Spleen (tissue), 11 donors: Measurements from ENCODE around the gene HDAC5. TPM values are rescaled to one million over a fixed set of nuclear protein-coding genes. Genes with fewer than 3 reads are reported as not detected.

ENCODE experiments used
- DNase-seq: peaks from one replicate; pipeline ENCODE4 v3.0.0-alpha.2; 2020
- H3K27ac ChIP-seq, 8 donors: fragments of 200-600 bp; sonication (generic) in 7 of 8; 1 replicate in 4 of 8; 2 replicates in 4 of 8; pipeline versions ENCODE4 v1.5.0 to v1.8.0; 2016 to 2021; ENCODE audit warnings: inconsistent platforms in 4 of 8, mild to moderate bottlenecking in 4 of 8, moderate library complexity in 1 of 8
- H3K27me3 ChIP-seq, 7 donors: fragments of 200-600 bp; sonication (generic) in 6 of 7; replicated peaks in 1 of 7; 1 replicate in 4 of 7; 2 replicates in 3 of 7; pipeline versions ENCODE4 v1.5.0 to v1.8.0; 2016 to 2021; ENCODE audit warnings: inconsistent platforms in 3 of 7, mild to moderate bottlenecking in 1 of 7
- H3K36me3 ChIP-seq, 6 donors: fragments of 200-600 bp; sonication (generic) in 5 of 6; 1 replicate in 4 of 6; 2 replicates in 2 of 6; pipeline versions ENCODE4 v1.5.0 to v1.8.0; 2016 to 2021; ENCODE audit warnings: inconsistent platforms in 2 of 6
- H3K4me1 ChIP-seq, 6 donors: fragments of 200-600 bp; sonication (generic) in 5 of 6; 1 replicate in 3 of 6; 2 replicates in 3 of 6; pipeline versions ENCODE4 v1.5.0 to v1.8.0; 2016 to 2021; ENCODE audit warnings: inconsistent platforms in 3 of 6
- H3K4me3 ChIP-seq, 8 donors: fragments of 200-600 bp; sonication (generic) in 7 of 8; 1 replicate in 4 of 8; 2 replicates in 4 of 8; pipeline versions ENCODE4 v1.5.0 to v1.8.0; 2016 to 2021; ENCODE audit warnings: inconsistent platforms in 4 of 8, mild to moderate bottlenecking in 4 of 8, moderate library complexity in 2 of 8
- H3K9me3 ChIP-seq, 8 donors: fragments of 200-600 bp; sonication (generic) in 7 of 8; 1 replicate in 4 of 8; 2 replicates in 4 of 8; pipeline versions ENCODE4 v1.5.0 to v1.8.0; 2016 to 2021; ENCODE audit warnings: inconsistent platforms in 4 of 8
- POLR2A ChIP-seq, 3 donors: fragments of 450-650 bp; IDR thresholded peaks; one replicate each; pipeline ENCODE4 v1.5.1; 2017; ENCODE audit warnings: antibody characterized with exemption in 3 of 3, mild to moderate bottlenecking in 1 of 3
- POLR2AphosphoS5 ChIP-seq, 3 donors: sonication (generic); formaldehyde crosslinking; IDR thresholded peaks; one replicate each; pipeline ENCODE4 v1.5.1; 2017; ENCODE audit warnings: antibody characterized with exemption in 3 of 3
- WGBS, 5 donors: extraction: QIAGEN DNeasy Blood & Tissue Kit in 3 of 5; methylation state at CpG; one replicate each; pipeline versions ENCODE4 v1.1.5 to v1.1.7; 2013 to 2018; 5-methylcytosine and 5-hydroxymethylcytosine counted together
- intact Hi-C: fragments of 100-400 bp; cut with DNase I; formaldehyde crosslinking; loops from one replicate; pipeline ENCODE4 v1.15.0; 2023; ENCODE audit warnings: low total_unique reads
- polyA plus RNA-seq, 3 donors: library from polyadenylated mRNA; stranded (reverse); fragments of 200-250 nt; gene quantifications; one replicate each; pipeline ENCODE4 v1.2.1, GENCODE V29; 2013
- total RNA-seq, 7 donors: library from RNA; depleted of rRNA in 3 of 7; stranded (reverse); fragments of >200 nt in 3 of 7; fragmentation: NEBNext Ultra II Directional in 4 of 7; extraction: Animal tissue kit (Norgen Biotek cat#: 25700) in 4 of 7; gene quantifications; one replicate each; pipeline versions ENCODE4 v1.1.0 to v1.2.1, GENCODE V29; 2016 to 2021
- TF ChIP-seq, protein P1 (sequence below), 11 experiments: fragments of 200-600 bp in 7 of 11; fragments of 450-650 bp in 4 of 11; sonication (generic) in 4 of 11; IDR thresholded peaks in 8 of 11; conservative IDR thresholded peaks in 3 of 11; 1 replicate in 7 of 11; 2 replicates in 4 of 11; pipeline versions ENCODE4 v1.4.0 to v1.8.0; 2016 to 2021; ENCODE audit warnings: antibody characterized with exemption in 11 of 11, inconsistent platforms in 4 of 11, mild to moderate bottlenecking in 1 of 11
- donor health status: healthy with polysubstance abuse.
- donor health status: DM: no; HTN: no; CAD: no; lungs with moderate emphysema.
- donor health status: DM: no; HTN: no; CAD: no.
- donor health status: Bipolar disorder and iron deficiency.
- donor health status: healthy.
- donor health status: DM: no; HTN: no; CAD: no.
- donor health status: DM: yes; HTN: yes; CAD: no.

The HDAC5 gene
- total and polyA plus RNA-seq, 10 donors, result 18.5 to 72.9 (median 46.7) TPM

DNA sequence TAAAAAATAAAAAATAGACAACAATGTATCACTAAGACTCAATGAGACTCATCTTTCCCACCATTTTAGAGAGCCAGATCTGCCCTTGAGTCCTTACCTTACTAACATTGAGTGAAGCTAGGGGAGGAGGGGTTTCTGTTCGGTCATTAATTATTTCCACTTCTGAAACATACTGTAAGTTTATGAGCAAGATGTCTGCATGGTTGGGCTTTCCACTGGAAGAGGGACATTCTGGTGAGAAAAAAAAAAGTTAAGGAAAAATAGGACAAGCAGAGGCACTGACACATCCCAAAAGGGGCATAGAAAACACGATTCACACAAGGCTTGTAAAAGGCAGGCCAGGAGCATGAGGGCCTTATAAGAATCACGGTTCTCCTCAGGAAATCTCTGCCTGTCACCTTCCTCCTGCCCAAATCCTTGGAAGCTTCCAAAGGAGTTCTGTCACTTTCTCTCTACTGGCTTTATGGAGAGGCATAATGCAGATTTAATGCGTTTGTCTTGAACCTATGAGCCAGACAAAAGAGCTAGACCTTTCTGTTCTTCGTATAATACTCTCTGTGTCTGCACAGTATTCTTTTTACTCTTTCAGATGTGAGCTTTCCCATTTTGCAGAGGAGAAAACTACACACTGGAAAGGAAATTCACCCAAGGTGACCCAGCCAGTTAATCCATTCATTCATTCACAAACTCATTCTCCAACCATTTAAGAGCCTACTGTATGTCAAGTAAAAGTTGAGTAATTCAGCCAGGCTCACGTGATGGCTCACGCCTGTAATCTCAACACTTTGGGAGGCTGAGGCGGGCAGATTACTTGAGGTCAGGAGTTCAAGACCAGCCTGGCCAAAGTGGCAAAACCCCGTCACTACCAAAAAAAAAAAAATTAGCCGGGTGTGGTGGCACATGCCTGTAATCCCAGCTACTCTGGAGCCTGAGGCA, 59.5 kb downstream of the HDAC5 start:
- H3K27ac ChIP-seq, result no peak overlapping the region
- no peaks in the 10 kb centered on the region for H3K27me3 ChIP-seq
- no peak for DNase-seq
- TF ChIP-seq POLR2A (IDR thresholded peaks at IDR 0.05) (no peak), POLR2AphosphoS5 (IDR thresholded peaks at IDR 0.05) (no peak)
- TF ChIP-seq, protein P1, sequence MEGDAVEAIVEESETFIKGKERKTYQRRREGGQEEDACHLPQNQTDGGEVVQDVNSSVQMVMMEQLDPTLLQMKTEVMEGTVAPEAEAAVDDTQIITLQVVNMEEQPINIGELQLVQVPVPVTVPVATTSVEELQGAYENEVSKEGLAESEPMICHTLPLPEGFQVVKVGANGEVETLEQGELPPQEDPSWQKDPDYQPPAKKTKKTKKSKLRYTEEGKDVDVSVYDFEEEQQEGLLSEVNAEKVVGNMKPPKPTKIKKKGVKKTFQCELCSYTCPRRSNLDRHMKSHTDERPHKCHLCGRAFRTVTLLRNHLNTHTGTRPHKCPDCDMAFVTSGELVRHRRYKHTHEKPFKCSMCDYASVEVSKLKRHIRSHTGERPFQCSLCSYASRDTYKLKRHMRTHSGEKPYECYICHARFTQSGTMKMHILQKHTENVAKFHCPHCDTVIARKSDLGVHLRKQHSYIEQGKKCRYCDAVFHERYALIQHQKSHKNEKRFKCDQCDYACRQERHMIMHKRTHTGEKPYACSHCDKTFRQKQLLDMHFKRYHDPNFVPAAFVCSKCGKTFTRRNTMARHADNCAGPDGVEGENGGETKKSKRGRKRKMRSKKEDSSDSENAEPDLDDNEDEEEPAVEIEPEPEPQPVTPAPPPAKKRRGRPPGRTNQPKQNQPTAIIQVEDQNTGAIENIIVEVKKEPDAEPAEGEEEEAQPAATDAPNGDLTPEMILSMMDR (IDR thresholded peaks at IDR 0.05 in 8 of 11, conservative IDR thresholded peaks at IDR 0.05 in 3 of 11), result no peak
- no peak overlapping the region for H3K4me3 ChIP-seq
- peaks cover 0 to 56% (median 34%) of the 10 kb centered on the region in 6 donors for H3K36me3 ChIP-seq
- peaks cover 14 to 82% (median 44%) of the 10 kb centered on the region in 6 donors for H3K4me1 ChIP-seq
- WGBS, 5 donors, result 69 to 82% (median 76%) methylated on average over 10 of the region's 10 CpGs
- intact Hi-C loops, result no loop called here
- H3K9me3 ChIP-seq, result no peaks in the 10 kb centered on the region

DNA sequence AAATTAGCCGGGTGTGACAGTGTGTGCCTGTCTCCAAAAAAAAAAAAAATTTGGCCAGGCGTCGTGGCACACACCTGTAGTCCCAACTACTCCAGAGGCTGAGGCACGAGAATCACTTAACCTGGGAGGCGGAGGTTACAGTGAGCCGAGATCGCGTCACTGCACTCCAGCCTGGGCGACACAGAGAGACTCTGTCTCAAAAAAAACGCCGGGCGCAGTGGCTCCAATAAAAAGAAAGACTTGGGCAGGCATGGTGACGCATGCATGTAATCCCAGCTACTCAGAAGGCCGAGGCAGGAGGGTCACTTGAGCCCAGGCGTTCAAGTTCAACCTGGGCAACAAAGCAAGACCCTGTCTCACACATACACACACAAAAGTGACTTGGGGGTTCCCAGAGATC, 60.6 kb downstream of the HDAC5 start:
- intact Hi-C loops, result no loop called here
- no peak for DNase-seq
- H3K36me3 ChIP-seq, result peaks cover 0 to 67% (median 43%) of the 10 kb centered on the region in 6 donors
- no peak overlapping the region for H3K4me3 ChIP-seq
- TF ChIP-seq POLR2A (IDR thresholded peaks at IDR 0.05), result no peak
- TF ChIP-seq, protein P1 (IDR thresholded peaks at IDR 0.05 in 8 of 11, conservative IDR thresholded peaks at IDR 0.05 in 3 of 11), result no peak
- TF ChIP-seq POLR2AphosphoS5 (IDR thresholded peaks at IDR 0.05), result no peak
- no peaks in the 10 kb centered on the region for H3K9me3 ChIP-seq
- 93 to 95% (median 94%) methylated on average over 15 of the region's 15 CpGs for WGBS, 5 donors
- no peaks in the 10 kb centered on the region for H3K27me3 ChIP-seq
- H3K27ac ChIP-seq, result no peak overlapping the region
- peaks cover 14 to 80% (median 47%) of the 10 kb centered on the region in 6 donors for H3K4me1 ChIP-seq

DNA sequence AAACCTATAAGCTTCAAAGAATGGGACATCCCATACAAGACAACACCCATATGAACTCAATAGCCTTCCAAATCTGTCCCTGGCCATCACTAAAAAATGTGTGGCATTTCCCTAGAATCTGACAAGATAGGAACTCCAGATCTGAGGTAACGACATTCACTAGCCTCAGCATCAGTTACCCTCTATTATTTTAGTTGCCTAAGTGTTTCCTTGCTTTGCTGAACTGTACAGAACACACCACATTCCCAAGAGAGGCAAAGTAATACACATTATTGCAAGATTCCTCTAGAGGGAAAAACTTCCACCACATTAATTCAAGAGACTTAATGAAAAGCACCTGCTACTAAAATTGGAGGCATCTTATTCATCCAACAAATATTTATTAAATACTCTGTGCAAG, 62.0 kb downstream of the HDAC5 start:
- Histone ChIP-seq H3K9me3 (no peaks in the 10 kb centered on the region), H3K27ac (no peak overlapping the region), H3K4me3 (no peak overlapping the region), H3K4me1 (peaks cover 7 to 67% (median 35%) of the 10 kb centered on the region in 6 donors), H3K27me3 (no peaks in the 10 kb centered on the region), H3K36me3 (peaks cover 0 to 82% (median 49%) of the 10 kb centered on the region in 6 donors)
- intact Hi-C loops, result no loop called here
- TF ChIP-seq POLR2A (IDR thresholded peaks at IDR 0.05), result no peak
- TF ChIP-seq, protein P1 (IDR thresholded peaks at IDR 0.05 in 8 of 11, conservative IDR thresholded peaks at IDR 0.05 in 3 of 11), result no peak
- 91 to 100% (median 93%) methylated on average over 1 of the region's 1 CpG for WGBS, 5 donors
- no peak for DNase-seq
